ENCODE data around the gene COPB2. TPM values are rescaled to one million over a fixed set of nuclear protein-coding genes. Genes with fewer than 3 reads are reported as not detected.

Gene COPB2
- total RNA-seq, 1 donor from 2014 or later, result 113 TPM

DNA sequence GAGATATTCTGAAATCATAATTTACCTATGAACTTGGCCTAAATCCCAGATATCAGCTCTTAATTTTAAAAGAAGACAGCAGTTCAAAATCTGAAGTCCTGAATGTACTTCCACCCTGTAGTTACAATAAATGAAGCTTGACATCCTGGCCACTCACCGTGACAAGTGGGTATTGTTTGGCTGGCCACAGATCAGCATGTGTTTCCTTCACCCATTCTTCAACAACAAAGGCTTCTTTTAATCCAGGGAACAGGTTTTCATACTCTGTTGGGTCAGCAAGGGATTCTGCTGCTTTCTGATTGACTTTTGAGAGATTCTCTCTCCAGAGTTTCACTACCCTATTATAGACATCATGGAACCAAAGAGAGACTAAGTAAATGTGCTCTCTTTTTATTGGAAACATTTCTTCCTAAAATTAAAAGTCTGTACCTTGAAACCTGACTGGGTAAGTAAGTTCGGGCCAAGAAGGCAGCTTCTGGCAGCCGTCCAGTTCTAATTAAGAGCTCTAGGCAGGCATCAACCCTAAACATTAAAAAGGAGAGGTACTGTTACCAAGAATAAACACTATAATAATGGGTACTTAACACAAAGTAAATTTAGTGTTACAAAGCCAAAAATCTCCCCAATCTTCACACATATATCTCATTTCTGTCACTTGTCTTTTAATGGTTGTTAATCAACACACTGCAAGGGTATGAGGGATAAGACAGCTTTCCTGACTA lies 30.4 kb downstream of the COPB2 start:
- no peak for DNase-seq (ENCODE audit: low read depth, low spot score)
- Mint-ChIP-seq H3K36me3 (ENCODE audit: low read depth) (peaks cover 30% of the 10 kb centered on the region), H3K27me3 (ENCODE audit: low read depth) (no peaks in the 10 kb centered on the region), H3K27ac (ENCODE audit: unreplicated experiment) (peak overlapping the region; percentile 40), H3K4me1 (peaks cover 20% of the 10 kb centered on the region), H3K9me3 (no peaks in the 10 kb centered on the region), H3K4me3 (peak overlapping the region; percentile 16)
- TF ChIP-seq, protein P1, sequence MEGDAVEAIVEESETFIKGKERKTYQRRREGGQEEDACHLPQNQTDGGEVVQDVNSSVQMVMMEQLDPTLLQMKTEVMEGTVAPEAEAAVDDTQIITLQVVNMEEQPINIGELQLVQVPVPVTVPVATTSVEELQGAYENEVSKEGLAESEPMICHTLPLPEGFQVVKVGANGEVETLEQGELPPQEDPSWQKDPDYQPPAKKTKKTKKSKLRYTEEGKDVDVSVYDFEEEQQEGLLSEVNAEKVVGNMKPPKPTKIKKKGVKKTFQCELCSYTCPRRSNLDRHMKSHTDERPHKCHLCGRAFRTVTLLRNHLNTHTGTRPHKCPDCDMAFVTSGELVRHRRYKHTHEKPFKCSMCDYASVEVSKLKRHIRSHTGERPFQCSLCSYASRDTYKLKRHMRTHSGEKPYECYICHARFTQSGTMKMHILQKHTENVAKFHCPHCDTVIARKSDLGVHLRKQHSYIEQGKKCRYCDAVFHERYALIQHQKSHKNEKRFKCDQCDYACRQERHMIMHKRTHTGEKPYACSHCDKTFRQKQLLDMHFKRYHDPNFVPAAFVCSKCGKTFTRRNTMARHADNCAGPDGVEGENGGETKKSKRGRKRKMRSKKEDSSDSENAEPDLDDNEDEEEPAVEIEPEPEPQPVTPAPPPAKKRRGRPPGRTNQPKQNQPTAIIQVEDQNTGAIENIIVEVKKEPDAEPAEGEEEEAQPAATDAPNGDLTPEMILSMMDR (conservative IDR thresholded peaks at IDR 0.05), result no peak

DNA sequence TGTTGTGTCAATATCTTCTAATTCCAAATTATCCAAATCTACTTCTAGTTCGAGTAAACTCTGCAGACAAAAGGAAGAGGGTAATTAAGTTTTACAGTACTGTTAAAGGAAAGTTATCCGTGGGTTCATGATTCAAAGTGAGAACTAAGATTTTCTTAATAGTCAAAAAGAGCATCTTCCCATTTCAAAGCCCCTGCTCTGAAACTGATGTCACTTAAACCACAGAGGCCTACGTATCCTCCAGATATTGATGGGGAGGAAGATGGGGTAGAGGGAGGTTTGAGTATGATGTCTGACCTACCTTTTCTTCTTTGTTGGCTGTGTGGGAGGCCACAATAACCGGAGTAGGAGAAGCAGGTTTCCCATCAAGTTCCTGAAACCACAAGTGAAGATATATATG lies 31.5 kb downstream of the COPB2 start:
- Mint-ChIP-seq H3K27ac (ENCODE audit: unreplicated experiment) (no peak overlapping the region), H3K4me3 (no peak overlapping the region), H3K4me1 (peaks cover 20% of the 10 kb centered on the region), H3K9me3 (no peaks in the 10 kb centered on the region), H3K27me3 (ENCODE audit: low read depth) (no peaks in the 10 kb centered on the region), H3K36me3 (ENCODE audit: low read depth) (peaks cover 30% of the 10 kb centered on the region)
- TF ChIP-seq, protein P1 (conservative IDR thresholded peaks at IDR 0.05), result no peak
- no peak for DNase-seq (ENCODE audit: low read depth, low spot score)

DNA sequence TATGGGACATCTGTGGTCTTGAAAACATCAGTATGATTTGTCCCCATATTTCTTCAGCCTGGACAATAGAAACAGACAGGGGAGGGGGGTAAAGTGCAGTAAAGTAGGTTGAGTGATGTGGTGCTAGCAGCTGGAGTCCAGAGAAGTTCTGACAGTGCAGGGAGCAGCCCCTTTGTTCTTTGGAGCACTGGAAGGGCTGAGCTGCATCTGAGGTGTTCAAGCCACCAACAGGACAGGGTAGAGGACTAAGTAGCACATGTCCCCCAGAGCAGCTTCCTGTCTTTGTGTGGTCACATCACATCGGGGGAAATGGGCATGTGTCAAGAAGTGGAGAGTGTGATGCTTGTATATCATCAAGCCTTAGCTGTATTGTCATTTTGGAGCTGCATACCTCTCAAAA lies 33.6 kb downstream of the COPB2 start:
- H3K27ac Mint-ChIP-seq (ENCODE audit: unreplicated experiment), result peak overlapping the region; percentile 51
- no peaks in the 10 kb centered on the region for H3K27me3 Mint-ChIP-seq (ENCODE audit: low read depth)
- no peaks in the 10 kb centered on the region for H3K9me3 Mint-ChIP-seq
- H3K36me3 Mint-ChIP-seq (ENCODE audit: low read depth), result peaks cover 30% of the 10 kb centered on the region
- no peak for DNase-seq (ENCODE audit: low read depth, low spot score)
- peaks cover 20% of the 10 kb centered on the region for H3K4me1 Mint-ChIP-seq
- no peak overlapping the region for H3K4me3 Mint-ChIP-seq
- TF ChIP-seq, protein P1 (conservative IDR thresholded peaks at IDR 0.05), result no peak

DNA sequence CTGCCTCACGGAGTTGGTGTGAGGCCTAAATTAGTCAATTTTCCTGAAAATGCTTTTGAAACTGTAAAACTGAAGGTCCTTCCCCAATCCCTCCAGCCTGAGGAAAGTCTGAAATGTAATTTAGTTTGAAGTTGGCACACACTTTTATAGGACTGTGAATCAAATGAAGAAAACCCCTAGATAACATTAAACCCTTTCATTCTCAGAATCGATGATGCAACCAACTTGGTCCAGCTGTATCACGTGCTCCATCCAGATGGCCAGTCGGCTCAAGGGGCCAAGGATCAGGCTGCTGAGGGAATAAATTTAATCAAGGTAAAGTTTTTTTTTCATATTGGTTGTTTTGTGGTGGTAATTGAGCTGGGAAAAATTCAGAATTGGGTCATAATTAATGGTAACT lies 34.0 kb downstream of the COPB2 start:
- Mint-ChIP-seq H3K4me1 (peaks cover 20% of the 10 kb centered on the region), H3K4me3 (no peak overlapping the region), H3K27ac (ENCODE audit: unreplicated experiment) (peak overlapping the region; percentile 51), H3K27me3 (ENCODE audit: low read depth) (no peaks in the 10 kb centered on the region), H3K36me3 (ENCODE audit: low read depth) (peaks cover 31% of the 10 kb centered on the region), H3K9me3 (no peaks in the 10 kb centered on the region)
- TF ChIP-seq, protein P1 (conservative IDR thresholded peaks at IDR 0.05), result no peak
- DNase-seq (ENCODE audit: low read depth, low spot score), result no peak

DNA sequence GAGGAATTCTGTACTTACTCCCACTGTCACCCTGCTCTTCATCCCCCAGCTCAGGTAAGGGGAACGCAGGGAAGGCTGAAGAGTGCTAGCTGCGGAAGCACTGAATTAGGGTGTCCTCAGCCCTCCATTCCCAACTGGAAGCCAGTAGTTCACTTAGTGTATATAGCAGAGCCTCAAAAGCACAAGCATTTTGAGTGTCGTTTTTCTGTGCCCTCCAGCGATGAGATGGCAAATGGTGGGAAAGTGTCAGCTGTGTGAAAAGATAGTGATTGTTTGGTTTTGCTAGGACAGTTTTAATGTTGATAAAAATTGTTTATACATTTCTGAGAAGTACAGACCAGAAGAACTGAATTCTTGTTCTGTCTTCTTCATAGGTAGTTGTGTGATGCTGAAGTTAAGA lies 34.8 kb downstream of the COPB2 start:
- no peaks in the 10 kb centered on the region for H3K9me3 Mint-ChIP-seq
- H3K4me1 Mint-ChIP-seq, result peaks cover 18% of the 10 kb centered on the region
- H3K4me3 Mint-ChIP-seq, result no peak overlapping the region
- DNase-seq (ENCODE audit: low read depth, low spot score), result no peak
- no peaks in the 10 kb centered on the region for H3K27me3 Mint-ChIP-seq (ENCODE audit: low read depth)
- TF ChIP-seq, protein P1 (conservative IDR thresholded peaks at IDR 0.05), result no peak
- peaks cover 26% of the 10 kb centered on the region for H3K36me3 Mint-ChIP-seq (ENCODE audit: low read depth)
- no peak overlapping the region for H3K27ac Mint-ChIP-seq (ENCODE audit: unreplicated experiment)
